Activated CD4-positive, alpha-beta memory T cell treated with anti-CD3 and anti-CD28 coated beads, Interleukin-2, amount 10 ng/mL, durations not matched to agents 7 days and 5 days (primary cell): Measurements from ENCODE around the gene CORO6. TPM values are rescaled to one million over a fixed set of nuclear protein-coding genes. Genes with fewer than 3 reads are reported as not detected.
A peak's percentile ranks its signal among the peaks of the same experiment; 100 is the strongest.

Experiments used
- CTCF ChIA-PET: fragments of 350-600 bp; sonication (Branson Sonifier 250); formaldehyde crosslinking; loops from one replicate; lab custom pipeline; 2021; ENCODE audit warnings: antibody characterized with exemption, inconsistent platforms; lab: Charles Lee
- POLR2A ChIA-PET: fragments of 350-600 bp; sonication (Branson Sonifier 250); formaldehyde crosslinking; loops from one replicate; lab custom pipeline; 2021; ENCODE audit warnings: antibody characterized with exemption; lab: Charles Lee
- DNase-seq: peaks from one replicate; pipeline ENCODE4 v3.0.0-alpha.2; 2020
- H3K27ac Mint-ChIP-seq: one replicate; pipeline ENCODE4 v1.8.0; 2021; ENCODE audit warnings: mild to moderate bottlenecking, mixed read lengths
- H3K27me3 Mint-ChIP-seq: one replicate; pipeline ENCODE4 v1.8.0; 2021; ENCODE audit warnings: mixed read lengths
- H3K36me3 Mint-ChIP-seq: one replicate; pipeline ENCODE4 v1.8.0; 2021; ENCODE audit warnings: low read depth, mixed read lengths
- H3K4me1 Mint-ChIP-seq: one replicate; pipeline ENCODE4 v1.8.0; 2021; ENCODE audit warnings: mixed read lengths
- H3K4me3 Mint-ChIP-seq: one replicate; pipeline ENCODE4 v1.8.0; 2021; ENCODE audit warnings: mild to moderate bottlenecking, mixed read lengths
- H3K9me3 Mint-ChIP-seq: one replicate; pipeline ENCODE4 v1.8.0; 2021; ENCODE audit warnings: mixed read lengths
- total RNA-seq, 2 experiments: library from RNA; stranded (reverse); gene quantifications; one replicate each; pipeline ENCODE4 v1.2.3, GENCODE V29; 2021

Gene CORO6
- total RNA-seq, result 1 to 10 TPM; 5.3 to 5.6 TPM

DNA sequence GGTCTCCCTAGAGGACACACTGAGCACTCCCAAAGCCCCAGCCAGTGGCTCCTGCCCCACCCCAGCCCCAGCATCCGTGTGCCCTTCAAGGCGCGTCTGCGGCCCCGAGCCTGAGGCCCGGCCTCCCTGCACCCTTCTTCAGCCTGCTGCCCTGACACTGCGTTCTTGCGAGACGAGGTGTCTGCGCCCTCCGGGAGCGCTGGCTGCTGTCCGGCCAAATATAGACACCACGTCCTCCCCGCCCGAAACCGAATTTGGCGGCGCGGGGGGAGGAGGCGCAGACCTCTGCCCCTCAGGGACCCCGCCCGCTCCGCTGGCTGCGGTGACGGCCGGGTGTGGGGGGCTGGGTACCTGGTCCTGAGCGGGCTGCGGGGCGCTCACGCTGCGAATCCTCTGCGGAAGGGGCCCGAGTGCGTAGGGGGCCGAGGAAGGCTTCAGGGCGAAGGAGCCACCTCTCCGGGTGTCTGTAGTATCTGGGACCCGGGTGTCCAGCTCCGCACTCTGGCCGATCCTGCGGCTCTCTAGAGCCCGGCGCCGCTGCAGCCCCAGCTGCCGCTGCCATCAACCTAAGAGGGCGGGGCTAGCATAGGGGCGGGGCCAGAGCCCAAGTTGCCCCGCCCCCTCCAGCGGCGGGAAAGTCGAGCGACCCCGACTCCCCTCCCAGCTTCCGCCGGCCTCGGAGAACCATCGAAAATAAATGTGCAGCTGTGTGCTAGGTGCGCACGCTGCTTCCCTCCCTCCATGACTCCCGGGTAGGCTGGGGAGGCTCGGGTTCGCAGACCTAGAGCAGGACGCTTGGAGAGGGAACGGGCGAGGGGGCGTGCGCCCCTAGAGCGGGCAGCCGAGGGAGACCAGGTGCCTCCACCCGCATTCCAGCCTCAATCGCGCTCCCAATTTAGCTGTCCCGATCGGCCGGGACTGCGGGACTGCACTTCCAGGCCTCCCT, at the start of gene CORO6:
Gene CORO6, minus strand, starts transcription at position 576 of the 946 bp plus-strand sequence. CDS start 1,491 bp downstream, outside the sequence.
- CTCF ChIA-PET, result interaction anchor here (1.0 to 2.9 kb wide), 2 partner anchors 17 to 157 kb away, joined by 6 to 9 read pairs; no protein-coding TSS in a partner anchor
- Mint-ChIP-seq H3K4me3 (peak within 1 kb of the TSS; percentile 72), H3K36me3 (peaks cover 10% of the 10 kb centered on the region), H3K4me1 (peaks cover 55% of the 10 kb centered on the region), H3K9me3 (no peaks in the 10 kb centered on the region), H3K27me3 (peaks cover 14% of the 10 kb centered on the region), H3K27ac (no peak within 1 kb of the TSS)
- peak; percentile 59 for DNase-seq
- POLR2A ChIA-PET, result interaction anchor here (1.2 to 1.3 kb wide), 3 partner anchors 17 to 56 kb away, joined by 3 to 5 read pairs (median 3); partner anchors contain the start of gene ABHD15

DNA sequence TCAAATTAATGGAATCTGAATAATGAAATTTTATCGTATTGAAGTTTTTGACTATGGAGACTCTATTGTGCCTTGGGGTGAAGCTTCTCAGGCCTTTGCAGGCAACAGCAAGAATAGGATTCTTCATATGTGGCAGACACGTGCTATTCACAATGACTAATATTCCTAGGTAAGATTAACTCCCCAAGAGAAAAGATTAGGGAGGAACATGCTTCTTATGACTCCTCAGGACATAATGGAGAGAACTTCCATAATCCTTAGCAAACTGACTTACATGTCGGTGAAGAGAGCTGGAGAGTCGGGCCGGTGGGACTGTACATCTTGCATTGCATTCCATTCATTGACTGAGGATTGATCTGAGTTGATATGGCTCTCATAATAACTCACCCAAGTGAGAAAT, 48.9 kb upstream of the CORO6 start:
- ChIA-PET POLR2A (interaction anchor here (1.2 to 1.4 kb wide), 2 partner anchors 10 to 34 kb away, joined by 3 read pairs; no protein-coding TSS in a partner anchor), CTCF (interaction anchor here (1.1 kb wide), 1 partner anchor 13 kb away, joined by 3 read pairs; no protein-coding TSS in a partner anchor)
- Mint-ChIP-seq H3K4me3 (no peak overlapping the region), H3K36me3 (peaks cover 51% of the 10 kb centered on the region), H3K27me3 (no peaks in the 10 kb centered on the region), H3K9me3 (no peaks in the 10 kb centered on the region), H3K4me1 (peaks cover 14% of the 10 kb centered on the region), H3K27ac (no peak overlapping the region)
- no peak for DNase-seq

DNA sequence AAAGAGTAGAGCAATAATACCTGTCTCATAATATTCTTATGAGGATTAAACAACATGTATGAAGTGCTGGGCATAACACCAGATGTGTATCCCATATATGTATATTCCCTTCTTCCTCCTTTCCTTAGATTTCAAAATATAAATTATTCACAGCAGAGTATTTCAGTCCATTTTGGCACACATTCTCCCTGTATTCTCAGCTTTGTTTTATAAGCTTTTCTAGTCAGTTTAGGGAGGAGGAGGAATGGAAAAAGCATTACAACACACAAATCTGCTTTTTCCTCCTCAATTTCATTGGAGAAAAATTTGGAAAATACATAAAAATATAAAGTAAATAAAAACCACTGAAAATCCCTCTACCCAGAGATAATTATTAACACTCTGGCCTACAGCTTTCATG, 46.6 kb upstream of the CORO6 start:
- ChIA-PET POLR2A (no interaction called here), CTCF (no interaction called here)

DNA sequence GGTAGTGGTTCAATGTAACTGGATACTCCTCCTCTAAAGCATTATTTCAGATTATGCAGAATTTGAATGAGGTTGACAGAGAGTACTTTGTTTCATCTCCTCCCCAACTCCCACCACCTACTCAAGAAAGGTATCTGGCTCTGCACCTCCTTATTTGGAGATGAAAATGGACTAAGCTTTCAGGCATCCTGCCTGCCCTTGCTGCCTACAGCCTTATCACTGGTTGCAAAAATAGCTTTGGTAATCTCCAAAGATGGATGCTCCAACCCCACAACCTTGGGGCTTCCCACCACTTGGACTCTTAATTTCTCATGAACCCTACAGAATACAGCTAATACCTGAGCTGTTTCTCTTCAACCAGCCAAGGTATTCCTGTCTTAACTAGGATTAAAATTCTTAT, 45.3 kb upstream of the CORO6 start:
- peaks cover 21% of the 10 kb centered on the region for H3K4me1 Mint-ChIP-seq
- H3K9me3 Mint-ChIP-seq, result no peaks in the 10 kb centered on the region
- POLR2A ChIA-PET, result interaction anchor here (1.5 kb wide), 1 partner anchor 50 kb away, joined by 3 read pairs; no protein-coding TSS in a partner anchor
- DNase-seq, result no peak
- H3K36me3 Mint-ChIP-seq, result peaks cover 55% of the 10 kb centered on the region
- no peaks in the 10 kb centered on the region for H3K27me3 Mint-ChIP-seq
- H3K4me3 Mint-ChIP-seq, result no peak overlapping the region
- no peak overlapping the region for H3K27ac Mint-ChIP-seq
- CTCF ChIA-PET, result interaction anchor here (1.1 to 1.6 kb wide), 3 partner anchors 9 to 50 kb away, joined by 3 to 4 read pairs (median 3); no protein-coding TSS in a partner anchor

More for the DNA sequence above, 46.6 kb upstream of the CORO6 start:
- no peak for DNase-seq
- Mint-ChIP-seq H3K4me1 (peaks cover 22% of the 10 kb centered on the region), H3K27me3 (no peaks in the 10 kb centered on the region), H3K27ac (no peak overlapping the region), H3K4me3 (no peak overlapping the region), H3K9me3 (no peaks in the 10 kb centered on the region), H3K36me3 (peaks cover 54% of the 10 kb centered on the region)

DNA sequence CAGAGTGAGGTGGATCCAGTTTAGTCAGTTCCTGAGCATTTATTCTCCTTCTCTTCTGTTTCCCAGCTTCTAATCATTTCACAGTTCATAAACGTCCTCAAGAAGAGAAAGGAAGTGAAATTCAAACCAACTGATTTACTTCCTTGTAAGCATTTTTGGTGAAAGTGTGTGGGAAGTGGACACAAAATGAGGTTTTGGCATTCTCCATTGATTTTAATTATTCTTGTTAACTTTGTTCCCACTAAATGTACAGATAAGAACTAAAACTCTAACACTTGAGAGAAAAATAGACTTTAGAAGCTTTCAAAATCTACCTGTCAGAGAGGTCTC, 42.7 kb upstream of the CORO6 start:
- H3K4me1 Mint-ChIP-seq, result peaks cover 25% of the 10 kb centered on the region
- CTCF ChIA-PET, result interaction anchor here (1.1 to 1.3 kb wide), 2 partner anchors 112 to 114 kb away, joined by 3 read pairs; no protein-coding TSS in a partner anchor
- H3K9me3 Mint-ChIP-seq, result no peaks in the 10 kb centered on the region
- peaks cover 55% of the 10 kb centered on the region for H3K36me3 Mint-ChIP-seq
- DNase-seq, result no peak
- H3K27me3 Mint-ChIP-seq, result no peaks in the 10 kb centered on the region
- H3K27ac Mint-ChIP-seq, result peak overlapping the region; percentile 19
- no peak overlapping the region for H3K4me3 Mint-ChIP-seq
- POLR2A ChIA-PET, result interaction anchor here (1.3 to 2.5 kb wide), 2 partner anchors 40 to 100 kb away, joined by 4 to 8 read pairs; no protein-coding TSS in a partner anchor

DNA sequence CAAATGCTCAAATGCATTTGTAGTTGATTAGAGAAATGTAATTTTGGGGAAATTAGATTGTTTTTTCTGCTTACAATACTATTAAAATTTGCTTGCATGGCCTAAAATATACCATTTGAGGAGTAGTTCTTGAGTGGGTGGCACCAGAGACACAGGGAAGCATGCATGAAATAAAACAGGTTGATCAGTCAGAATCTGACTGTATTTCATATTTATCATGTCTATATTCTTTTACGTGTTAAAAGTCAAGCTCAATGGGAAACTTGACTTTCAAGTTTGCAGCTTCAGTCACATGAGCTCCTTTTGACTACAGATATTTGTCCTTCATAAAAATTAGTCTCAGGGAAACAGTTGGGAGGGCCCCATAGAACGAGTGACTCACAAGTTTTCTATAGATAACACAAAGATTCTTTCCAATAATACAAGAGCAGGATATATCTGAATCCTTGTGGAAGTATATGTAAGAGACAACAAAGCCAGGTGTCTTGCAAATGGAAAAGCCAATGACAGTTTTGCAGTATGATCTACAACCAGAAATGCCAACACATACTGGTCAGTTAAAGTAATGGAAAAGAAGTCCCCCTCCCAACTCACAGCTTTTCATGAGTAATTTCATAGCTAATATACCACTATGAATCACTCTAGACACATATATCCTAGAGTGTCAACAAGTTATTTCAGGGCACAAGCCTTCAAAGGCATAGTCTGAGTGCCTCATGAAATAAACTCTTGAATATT, 42.2 kb upstream of the CORO6 start:
- CTCF ChIA-PET, result interaction anchor here (1.3 kb wide), 1 partner anchor 113 kb away, joined by 3 read pairs; no protein-coding TSS in a partner anchor
- peaks cover 28% of the 10 kb centered on the region for H3K4me1 Mint-ChIP-seq
- peak overlapping the region; percentile 19 for H3K27ac Mint-ChIP-seq
- no peaks in the 10 kb centered on the region for H3K27me3 Mint-ChIP-seq
- peaks cover 54% of the 10 kb centered on the region for H3K36me3 Mint-ChIP-seq
- H3K9me3 Mint-ChIP-seq, result no peaks in the 10 kb centered on the region
- POLR2A ChIA-PET, result interaction anchor here (1.3 to 2.5 kb wide), 2 partner anchors 40 to 99 kb away, joined by 4 to 8 read pairs; no protein-coding TSS in a partner anchor
- no peak overlapping the region for H3K4me3 Mint-ChIP-seq
- no peak for DNase-seq

DNA sequence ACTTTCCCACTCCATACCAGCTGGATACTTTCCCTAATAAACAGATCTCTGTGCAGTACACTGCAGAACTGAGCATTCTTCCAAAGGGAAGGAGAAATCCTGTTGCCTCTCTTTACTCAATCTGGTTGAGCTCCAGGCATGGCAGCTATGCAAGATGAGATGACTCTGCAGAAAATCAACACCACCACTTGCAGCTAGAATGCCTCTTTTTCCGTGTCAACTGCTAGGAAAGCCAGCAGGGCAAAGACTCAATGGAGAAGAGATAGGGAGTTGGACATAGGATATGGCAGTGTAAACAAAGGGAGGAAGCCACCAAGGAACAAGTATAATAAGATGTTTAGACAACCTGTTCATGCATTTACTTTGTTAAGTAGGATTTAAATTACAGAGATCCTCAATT, 40.4 kb upstream of the CORO6 start:
- no peak for DNase-seq
- H3K36me3 Mint-ChIP-seq, result peaks cover 54% of the 10 kb centered on the region
- ChIA-PET CTCF (interaction anchor here (0.9 to 1.3 kb wide), 3 partner anchors 24 to 45 kb away, joined by 3 to 5 read pairs (median 4); no protein-coding TSS in a partner anchor), POLR2A (no interaction called here)
- H3K27ac Mint-ChIP-seq, result no peak overlapping the region
- H3K4me1 Mint-ChIP-seq, result peaks cover 32% of the 10 kb centered on the region
- H3K4me3 Mint-ChIP-seq, result no peak overlapping the region
- no peaks in the 10 kb centered on the region for H3K27me3 Mint-ChIP-seq
- H3K9me3 Mint-ChIP-seq, result no peaks in the 10 kb centered on the region

DNA sequence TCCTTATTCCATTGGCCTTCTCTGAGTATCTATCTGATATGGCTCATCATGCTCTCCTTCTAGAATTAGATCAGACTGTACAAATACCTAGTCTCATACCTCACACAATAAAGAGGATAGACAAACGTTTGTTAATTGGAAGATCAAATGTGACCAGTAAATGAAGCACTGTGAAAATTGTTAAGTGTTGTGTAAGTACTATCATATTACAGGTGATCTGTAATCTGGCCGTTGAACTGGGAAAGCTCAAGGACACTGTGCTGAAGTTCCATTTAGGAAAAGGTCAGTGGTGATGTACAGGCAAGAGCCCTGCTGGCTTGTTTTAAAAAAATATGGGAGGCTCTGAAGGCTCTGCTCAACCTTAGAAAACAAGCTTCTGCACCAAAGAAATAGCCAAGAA, 38.5 kb upstream of the CORO6 start:
- H3K27me3 Mint-ChIP-seq, result no peaks in the 10 kb centered on the region
- CTCF ChIA-PET, result no interaction called here
- POLR2A ChIA-PET, result no interaction called here
- no peak overlapping the region for H3K4me3 Mint-ChIP-seq
- no peaks in the 10 kb centered on the region for H3K9me3 Mint-ChIP-seq
- H3K36me3 Mint-ChIP-seq, result peaks cover 46% of the 10 kb centered on the region
- DNase-seq, result no peak
- peaks cover 24% of the 10 kb centered on the region for H3K4me1 Mint-ChIP-seq
- no peak overlapping the region for H3K27ac Mint-ChIP-seq

DNA sequence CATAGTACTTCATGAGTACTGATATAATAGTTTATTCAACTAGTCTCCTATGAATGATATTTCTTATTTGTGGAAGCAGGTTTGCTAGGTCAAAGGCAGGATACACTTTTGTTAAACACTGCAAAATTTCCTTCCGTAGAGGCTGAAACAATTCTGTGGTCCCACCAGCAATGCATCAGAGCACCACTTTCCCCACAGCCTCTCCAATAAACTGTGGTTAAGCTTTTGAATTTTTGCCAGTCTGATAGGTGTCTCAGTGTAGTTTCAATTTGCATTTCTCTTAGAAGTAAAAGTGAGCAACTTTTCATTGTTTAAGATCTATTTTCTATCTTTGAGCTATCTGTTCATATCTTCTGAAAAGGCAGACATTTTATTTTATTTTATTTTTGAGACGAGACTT, 36.4 kb upstream of the CORO6 start:
- CTCF ChIA-PET, result interaction anchor here (1.3 to 3.1 kb wide), 3 partner anchors 9 to 42 kb away, joined by 3 to 9 read pairs (median 6); no protein-coding TSS in a partner anchor
- Mint-ChIP-seq H3K4me3 (no peak overlapping the region), H3K27ac (peak overlapping the region; percentile 18), H3K27me3 (no peaks in the 10 kb centered on the region), H3K9me3 (no peaks in the 10 kb centered on the region), H3K36me3 (peaks cover 41% of the 10 kb centered on the region), H3K4me1 (peaks cover 11% of the 10 kb centered on the region)
- POLR2A ChIA-PET, result interaction anchor here (0.9 kb wide), 1 partner anchor 46 kb away, joined by 4 read pairs; no protein-coding TSS in a partner anchor
- no peak for DNase-seq

DNA sequence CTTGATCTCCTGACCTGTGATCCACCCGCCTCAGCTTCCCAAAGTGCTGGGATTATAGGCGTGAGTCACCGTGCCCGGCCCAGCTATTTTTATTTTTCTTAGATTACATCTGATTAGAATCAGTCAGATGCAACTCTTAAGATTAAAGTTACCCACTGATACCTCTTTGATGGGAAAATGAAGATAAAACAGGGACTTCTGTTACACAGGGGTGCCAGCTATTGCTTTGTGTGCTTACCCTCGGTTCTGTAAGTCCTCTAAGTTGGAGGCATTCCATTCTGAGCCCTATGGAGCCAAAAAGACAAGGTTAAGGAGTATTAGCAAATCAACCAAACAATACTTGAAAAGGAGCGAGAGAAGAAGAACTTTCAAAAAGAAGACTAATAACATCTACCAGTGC, 32.6 kb upstream of the CORO6 start:
- ChIA-PET POLR2A (no interaction called here), CTCF (interaction anchor here (1.1 to 2.7 kb wide), 3 partner anchors 16 to 125 kb away, joined by 3 to 13 read pairs (median 6); no protein-coding TSS in a partner anchor)
- Mint-ChIP-seq H3K27ac (no peak overlapping the region), H3K27me3 (no peaks in the 10 kb centered on the region), H3K4me1 (peaks cover 5% of the 10 kb centered on the region), H3K36me3 (peaks cover 30% of the 10 kb centered on the region), H3K9me3 (no peaks in the 10 kb centered on the region), H3K4me3 (no peak overlapping the region)
- no peak for DNase-seq

DNA sequence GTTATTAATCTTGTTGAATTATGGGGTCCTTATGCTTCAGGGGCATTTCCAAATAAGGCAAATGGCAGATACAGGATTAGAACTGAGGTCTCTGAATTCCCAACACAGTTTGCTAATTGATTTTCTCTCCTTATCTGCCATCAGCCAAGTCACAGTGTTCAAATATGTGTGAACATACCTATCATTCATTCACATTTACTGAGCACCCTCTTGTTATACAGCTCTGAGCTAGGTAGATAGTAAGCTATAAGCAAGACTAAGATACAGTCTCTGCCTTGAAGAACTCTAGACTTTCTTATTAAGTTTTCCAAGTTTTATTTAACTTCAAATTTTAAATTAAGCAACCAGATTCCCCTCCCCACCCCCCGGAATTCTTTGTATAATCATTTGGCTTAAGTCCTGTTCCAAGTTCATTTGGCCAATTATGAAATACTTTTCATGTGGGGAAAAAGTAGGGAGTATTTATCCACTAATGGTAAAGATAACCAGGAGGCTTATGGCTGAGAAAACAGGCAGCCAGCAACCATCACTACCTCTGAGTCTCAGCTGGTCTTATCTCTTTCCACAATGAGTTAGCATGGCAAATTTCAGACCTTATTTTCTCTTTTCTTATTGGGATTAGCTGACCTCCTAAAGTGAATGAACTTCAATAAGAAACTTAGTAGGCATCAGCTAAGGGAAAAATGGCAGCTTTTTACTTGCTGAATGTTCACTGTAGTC, 31.4 kb upstream of the CORO6 start:
- Mint-ChIP-seq H3K4me1 (peaks cover 2% of the 10 kb centered on the region), H3K36me3 (peaks cover 39% of the 10 kb centered on the region), H3K9me3 (no peaks in the 10 kb centered on the region), H3K27ac (no peak overlapping the region), H3K27me3 (no peaks in the 10 kb centered on the region), H3K4me3 (no peak overlapping the region)
- no peak for DNase-seq
- ChIA-PET POLR2A (interaction anchor here (1.0 to 1.5 kb wide), 2 partner anchors 15 to 52 kb away, joined by 3 to 4 read pairs; no protein-coding TSS in a partner anchor), CTCF (interaction anchor here (0.6 to 2.7 kb wide), 5 partner anchors 12 to 1237 kb away, joined by 3 to 13 read pairs (median 5); no protein-coding TSS in a partner anchor)
